H9 (cell line): ENCODE data around the gene GYS2. TPM values are rescaled to one million over a fixed set of nuclear protein-coding genes. Genes with fewer than 3 reads are reported as not detected.

Source experiments
- DNase-seq: peaks from one replicate; pipeline ENCODE4 v3.0.0-alpha.2; 2017
- H2AFZ ChIP-seq: one replicate; pipeline ENCODE4 v1.6.1; 2013; ENCODE audit warnings: mild to moderate bottlenecking, low read length, control low read depth, moderate library complexity
- H2AK5ac ChIP-seq: 2 replicates; pipeline ENCODE4 v1.6.1; 2013; ENCODE audit warnings: low read length, control low read depth, mixed read lengths; ENCODE audit not compliant: insufficient read length
- H2BK120ac ChIP-seq: one replicate; pipeline ENCODE4 v1.6.1; 2013; ENCODE audit warnings: low read depth, mild to moderate bottlenecking, low read length, control low read depth, inconsistent platforms; ENCODE audit not compliant: poor library complexity, severe bottlenecking
- H2BK12ac ChIP-seq: 2 replicates; pipeline ENCODE4 v1.6.1; 2013; ENCODE audit warnings: low read length, control low read depth, mixed read lengths, low read depth; ENCODE audit not compliant: insufficient read length
- H2BK15ac ChIP-seq: 2 replicates; pipeline ENCODE4 v1.6.1; 2013; ENCODE audit warnings: low read depth, low read length, control low read depth
- H2BK20ac ChIP-seq: one replicate; pipeline ENCODE4 v1.6.1; 2013; ENCODE audit warnings: low read depth, mild to moderate bottlenecking, low read length, control low read depth, inconsistent platforms; ENCODE audit not compliant: poor library complexity, severe bottlenecking
- H2BK5ac ChIP-seq: 2 replicates; pipeline ENCODE4 v1.6.1; 2013; ENCODE audit warnings: low read length, control low read depth, mixed read lengths; ENCODE audit not compliant: insufficient read length
- H3K14ac ChIP-seq: 2 replicates; pipeline ENCODE4 v1.6.1; 2013; ENCODE audit warnings: low read length, control low read depth; ENCODE audit not compliant: insufficient read depth
- H3K18ac ChIP-seq: 2 replicates; pipeline ENCODE4 v1.6.1; 2013; ENCODE audit warnings: low read depth, mild to moderate bottlenecking, mixed read lengths, low read length, control low read depth; ENCODE audit not compliant: insufficient read length
- H3K23ac ChIP-seq: 2 replicates; pipeline ENCODE4 v1.6.1; 2013; ENCODE audit warnings: low read length, control low read depth, mixed read lengths, low read depth; ENCODE audit not compliant: insufficient read length
- H3K23me2 ChIP-seq: 2 replicates; pipeline ENCODE4 v1.6.1; 2013; ENCODE audit warnings: low read depth, mild to moderate bottlenecking, mixed read lengths, low read length, control low read depth; ENCODE audit not compliant: insufficient read length, poor library complexity, severe bottlenecking
- H3K27ac ChIP-seq: 2 replicates; pipeline ENCODE4 v1.5.1; 2013; ENCODE audit warnings: low read length, control low read depth, mixed read lengths, low read depth; ENCODE audit not compliant: insufficient read length
- H3K27me3 ChIP-seq: 2 replicates; pipeline ENCODE4 v1.6.1; 2013; ENCODE audit warnings: low read length, control low read depth, inconsistent platforms; ENCODE audit not compliant: insufficient read depth
- H3K4ac ChIP-seq: 2 replicates; pipeline ENCODE4 v1.6.1; 2013; ENCODE audit warnings: low read depth, mild to moderate bottlenecking, control low read depth, inconsistent platforms, low read length, moderate library complexity
- H3K4me1 ChIP-seq: 2 replicates; pipeline ENCODE4 v1.6.1; 2013; ENCODE audit warnings: low read length, control low read depth, inconsistent platforms; ENCODE audit not compliant: insufficient read depth
- H3K4me2 ChIP-seq: 2 replicates; pipeline ENCODE4 v1.6.1; 2013; ENCODE audit warnings: low read length, control low read depth, mixed read lengths; ENCODE audit not compliant: insufficient read length, insufficient read depth
- H3K56ac ChIP-seq: 2 replicates; pipeline ENCODE4 v1.6.1; 2013; ENCODE audit warnings: low read depth, mild to moderate bottlenecking, mixed read lengths, low read length, control low read depth; ENCODE audit not compliant: insufficient read length
- H3K79me1 ChIP-seq: 2 replicates; pipeline ENCODE4 v1.6.1; 2013; ENCODE audit warnings: low read depth, mild to moderate bottlenecking, moderate library complexity, low read length, control low read depth, inconsistent platforms; ENCODE audit not compliant: insufficient read depth, poor library complexity, severe bottlenecking
- H3K79me2 ChIP-seq: 2 replicates; pipeline ENCODE4 v1.6.1; 2013; ENCODE audit warnings: low read length, control low read depth, inconsistent platforms; ENCODE audit not compliant: insufficient read depth
- H3K9ac ChIP-seq: 2 replicates; pipeline ENCODE4 v1.6.1; 2013; ENCODE audit warnings: low read length, control low read depth, mixed read lengths; ENCODE audit not compliant: insufficient read length; ENCODE audit errors: extremely low read depth
- H3K9me3 ChIP-seq: one replicate; pipeline ENCODE4 v1.6.1; 2013; ENCODE audit warnings: low read depth, low read length, inconsistent platforms; ENCODE audit not compliant: control insufficient read depth
- H3T11ph ChIP-seq: one replicate; pipeline ENCODE4 v1.6.1; 2013; ENCODE audit warnings: mild to moderate bottlenecking, low read length, control low read depth, inconsistent platforms
- H4K20me1 ChIP-seq: one replicate; pipeline ENCODE4 v1.6.1; 2013; ENCODE audit not compliant: control insufficient read depth, insufficient read length, insufficient read depth
- H4K5ac ChIP-seq: 2 replicates; pipeline ENCODE4 v1.6.1; 2013; ENCODE audit warnings: low read depth, mild to moderate bottlenecking, mixed read lengths, low read length, control low read depth; ENCODE audit not compliant: insufficient read length
- H4K8ac ChIP-seq: replicated peaks from 2 replicates; pipeline ENCODE4 v1.6.1; 2013; ENCODE audit warnings: low read length, control low read depth, mixed read lengths, low read depth; ENCODE audit not compliant: insufficient read length
- H4K91ac ChIP-seq: 2 replicates; pipeline ENCODE4 v1.6.1; 2013; ENCODE audit warnings: low read depth, mild to moderate bottlenecking, moderate library complexity, mixed read lengths, low read length, control low read depth; ENCODE audit not compliant: insufficient read length
- H3K27ac Mint-ChIP-seq, 3 experiments: 2 replicates in 2 of 3; 3 replicates in 1 of 3; pipeline ENCODE4 v1.8.0; 2020 to 2021; ENCODE audit warnings: mixed read lengths in 3 of 3, mild to moderate bottlenecking in 1 of 3, moderate library complexity in 1 of 3
- H3K27me3 Mint-ChIP-seq: 2 replicates; pipeline ENCODE4 v1.8.0; 2021; ENCODE audit warnings: low read depth, mild to moderate bottlenecking, moderate library complexity, mixed read lengths
- H3K36me3 Mint-ChIP-seq, 3 experiments: 2 replicates in 2 of 3; 3 replicates in 1 of 3; pipeline ENCODE4 v1.8.0; 2020 to 2021; ENCODE audit warnings: low read depth in 3 of 3, mixed read lengths in 3 of 3; ENCODE audit not compliant: insufficient read depth in 1 of 3
- H3K4me1 Mint-ChIP-seq, 2 experiments: 2 replicates each; pipeline ENCODE4 v1.8.0; 2020; ENCODE audit warnings: mixed read lengths in 2 of 2
- H3K4me3 Mint-ChIP-seq, 2 experiments: 2 replicates in 1 of 2; 3 replicates in 1 of 2; pipeline ENCODE4 v1.8.0; 2020 to 2021; ENCODE audit warnings: mild to moderate bottlenecking in 2 of 2, mixed read lengths in 2 of 2, moderate library complexity in 1 of 2
- H3K9me3 Mint-ChIP-seq, 2 experiments: 2 replicates in 1 of 2; 3 replicates in 1 of 2; pipeline ENCODE4 v1.8.0; 2020; ENCODE audit warnings: mild to moderate bottlenecking in 2 of 2, mixed read lengths in 2 of 2, moderate library complexity in 1 of 2
- CTCF ChIP-seq: fragments of 200-600 bp; sonication (generic); conservative IDR thresholded peaks from 3 replicates; pipeline ENCODE4 v1.8.0; 2021; ENCODE audit warnings: antibody characterized with exemption, mild to moderate bottlenecking
- WGBS: extraction: QIAGEN DNeasy Blood & Tissue Kit; methylation state at CpG from one replicate; pipeline ENCODE4 v1.1.7; 2013; ENCODE audit warnings: missing lambda C conversion rate, low lambda C conversion rate, mixed read lengths; ENCODE audit not compliant: insufficient read length; ENCODE audit errors: extremely low coverage; 5-methylcytosine and 5-hydroxymethylcytosine counted together
- total RNA-seq: library from RNA; stranded (reverse); gene quantifications from 2 replicates; pipeline ENCODE4 v1.2.1, GENCODE V29; 2021

GYS2 gene
- total RNA-seq, 1 experiment from 2014 or later: not detected

- no peak for TF ChIP-seq CTCF
- no peak overlapping the region for H3K23ac ChIP-seq
- H2BK120ac ChIP-seq: no peak overlapping the region
- no peak overlapping the region for H3K56ac ChIP-seq
- H3K9ac ChIP-seq: no peak overlapping the region
- no peak overlapping the region for H3K14ac ChIP-seq
- no peak overlapping the region for H2BK12ac ChIP-seq
- no peaks in the 10 kb centered on the region for H3K27me3 ChIP-seq
- no peaks in the 10 kb centered on the region for H3K4me1 Mint-ChIP-seq
- H3K4me3 Mint-ChIP-seq: no peak overlapping the region
- H3K79me2 ChIP-seq: no peaks in the 10 kb centered on the region
- H3T11ph ChIP-seq: no peak overlapping the region
- no peak overlapping the region for H2AFZ ChIP-seq
- peaks cover 27 to 47% (median 44%) of the 10 kb centered on the region in 3 experiments; a peak in 6 of 7 replicates for H3K36me3 Mint-ChIP-seq
- no peaks in the 10 kb centered on the region for H3K23me2 ChIP-seq
- no peaks in the 10 kb centered on the region for H3K4me1 ChIP-seq
- H3K9me3 ChIP-seq: no peaks in the 10 kb centered on the region
- no peaks in the 10 kb centered on the region for H4K20me1 ChIP-seq
- no peak overlapping the region for H4K8ac ChIP-seq
- no peak overlapping the region for H4K91ac ChIP-seq
- no peaks in the 10 kb centered on the region for H3K27me3 Mint-ChIP-seq
- peak overlapping the region in 2 of 3 experiments; percentile 36 to 55; a peak in 1 of 7 replicates for H3K27ac Mint-ChIP-seq
- no peaks in the 10 kb centered on the region for H3K9me3 Mint-ChIP-seq
- no peak for DNase-seq
- no peak overlapping the region for H2BK20ac ChIP-seq
- WGBS: no CpG with 5 or more reads among the region's 3 CpGs
- no peak overlapping the region for H3K4ac ChIP-seq
- H3K4me2 ChIP-seq: no peak overlapping the region
- H3K18ac ChIP-seq: no peak overlapping the region
- H2BK15ac ChIP-seq: no peak overlapping the region
- H3K79me1 ChIP-seq: no peaks in the 10 kb centered on the region
- H2AK5ac ChIP-seq: no peak overlapping the region
- H3K27ac ChIP-seq: no peak overlapping the region
- H4K5ac ChIP-seq: no peak overlapping the region
- no peak overlapping the region for H2BK5ac ChIP-seq
Observed at GRCh38 chr12:21634245-21634644, 29.6 kb upstream of the GYS2 start.
